OCI-LY3 (cell line): ENCODE data around the gene RASL10A.

ENCODE experiments used
- CTCF ChIP-seq: fragments of 200-600, 300-600 bp; sonication (generic); IDR thresholded peaks from 2 replicates; pipeline ENCODE4 v1.5.1; 2014; ENCODE audit warnings: antibody characterized with exemption, low read length, low read depth
- EZH2phosphoT487 ChIP-seq: fragments of 200-600 bp; shearing (Covaris generic); IDR thresholded peaks from 2 replicates; pipeline ENCODE4 v1.6.1; 2018; ENCODE audit warnings: antibody characterized with exemption, mixed run types, low read depth

GRCh38 chr22:29325356-29325755, 9.9 kb upstream of the RASL10A start:
- TF ChIP-seq CTCF (no peak), EZH2phosphoT487 (no peak)
